ENCODE measurements around the gene SZT2.

SZT2 gene

DNA sequence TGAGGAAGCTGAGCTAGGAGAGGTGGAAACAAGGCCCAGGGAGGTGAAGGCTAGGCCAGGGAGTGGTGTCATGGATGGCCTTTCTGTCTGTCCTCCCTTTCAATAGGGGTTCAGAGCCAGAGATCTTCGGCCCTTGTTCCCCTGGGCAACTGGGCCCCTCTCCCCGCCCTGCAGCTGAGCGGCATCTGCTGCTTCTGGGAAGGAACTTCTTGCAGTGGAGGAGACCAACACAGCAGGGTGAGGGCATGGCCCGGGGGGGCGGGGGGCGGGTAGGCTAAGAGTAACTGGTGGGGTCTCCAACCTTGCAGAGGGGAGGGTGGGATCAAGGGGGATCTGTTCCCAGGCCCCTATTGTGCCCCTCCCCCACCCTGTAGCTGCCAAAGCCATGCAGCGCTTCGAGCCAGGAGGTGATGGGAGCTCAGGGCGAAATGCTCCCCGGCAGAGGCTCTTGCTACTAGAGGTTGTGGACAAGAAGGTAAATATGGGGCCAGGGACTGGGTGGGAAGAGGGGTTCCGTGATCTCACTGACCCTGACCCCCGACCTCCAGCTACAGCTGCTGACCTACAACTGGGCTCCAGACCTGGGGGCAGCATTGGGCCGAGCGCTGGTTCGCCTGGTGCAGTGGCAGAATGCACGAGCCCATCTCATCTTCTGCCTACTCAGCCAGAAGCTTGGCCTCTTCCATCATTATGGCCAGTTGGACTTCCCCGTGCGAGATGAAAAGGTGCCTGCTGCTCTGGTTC is 52.4 kb downstream of the SZT2 start:
- TF ChIP-seq, protein P1, sequence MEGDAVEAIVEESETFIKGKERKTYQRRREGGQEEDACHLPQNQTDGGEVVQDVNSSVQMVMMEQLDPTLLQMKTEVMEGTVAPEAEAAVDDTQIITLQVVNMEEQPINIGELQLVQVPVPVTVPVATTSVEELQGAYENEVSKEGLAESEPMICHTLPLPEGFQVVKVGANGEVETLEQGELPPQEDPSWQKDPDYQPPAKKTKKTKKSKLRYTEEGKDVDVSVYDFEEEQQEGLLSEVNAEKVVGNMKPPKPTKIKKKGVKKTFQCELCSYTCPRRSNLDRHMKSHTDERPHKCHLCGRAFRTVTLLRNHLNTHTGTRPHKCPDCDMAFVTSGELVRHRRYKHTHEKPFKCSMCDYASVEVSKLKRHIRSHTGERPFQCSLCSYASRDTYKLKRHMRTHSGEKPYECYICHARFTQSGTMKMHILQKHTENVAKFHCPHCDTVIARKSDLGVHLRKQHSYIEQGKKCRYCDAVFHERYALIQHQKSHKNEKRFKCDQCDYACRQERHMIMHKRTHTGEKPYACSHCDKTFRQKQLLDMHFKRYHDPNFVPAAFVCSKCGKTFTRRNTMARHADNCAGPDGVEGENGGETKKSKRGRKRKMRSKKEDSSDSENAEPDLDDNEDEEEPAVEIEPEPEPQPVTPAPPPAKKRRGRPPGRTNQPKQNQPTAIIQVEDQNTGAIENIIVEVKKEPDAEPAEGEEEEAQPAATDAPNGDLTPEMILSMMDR (IDR thresholded peaks at IDR 0.05; ENCODE audit: unreplicated experiment in 3 of 3) = no peak
- H3K4me3 Mint-ChIP-seq = no peak overlapping the region
- H3K27ac Mint-ChIP-seq = no peak overlapping the region
- no peaks in the 10 kb centered on the region for H3K9me3 Mint-ChIP-seq
- peaks cover 7% of the 10 kb centered on the region for H3K4me1 Mint-ChIP-seq
- no peaks in the 10 kb centered on the region for H3K27me3 Mint-ChIP-seq (ENCODE audit: low read depth)
- peaks cover 65% of the 10 kb centered on the region for H3K36me3 Mint-ChIP-seq (ENCODE audit: low read depth)

DNA sequence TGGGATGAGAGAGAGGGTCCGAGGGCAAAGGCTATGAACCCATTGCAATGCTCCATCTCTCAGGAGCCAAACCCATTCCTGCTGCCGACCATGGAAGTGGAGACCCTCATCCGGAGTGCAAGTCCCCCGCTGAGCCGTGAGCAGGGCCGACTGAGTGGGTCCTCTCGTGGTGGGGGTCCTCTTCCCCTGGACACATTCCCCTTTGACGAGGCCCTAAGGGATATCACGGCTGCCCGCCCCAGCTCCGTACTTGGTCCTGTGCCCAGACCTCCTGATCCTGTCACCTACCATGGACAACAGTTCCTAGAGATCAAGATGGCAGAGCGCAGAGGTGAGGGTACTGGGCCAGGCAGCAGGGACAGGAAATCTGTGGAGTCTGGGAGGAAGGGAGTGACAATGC is 53.1 kb downstream of the SZT2 start:
- Mint-ChIP-seq H3K27ac (no peak overlapping the region), H3K9me3 (no peaks in the 10 kb centered on the region), H3K36me3 (ENCODE audit: low read depth) (peaks cover 66% of the 10 kb centered on the region), H3K4me1 (peaks cover 7% of the 10 kb centered on the region), H3K27me3 (ENCODE audit: low read depth) (no peaks in the 10 kb centered on the region), H3K4me3 (no peak overlapping the region)
- TF ChIP-seq, protein P1 (IDR thresholded peaks at IDR 0.05; ENCODE audit: unreplicated experiment in 3 of 3) = no peak

DNA sequence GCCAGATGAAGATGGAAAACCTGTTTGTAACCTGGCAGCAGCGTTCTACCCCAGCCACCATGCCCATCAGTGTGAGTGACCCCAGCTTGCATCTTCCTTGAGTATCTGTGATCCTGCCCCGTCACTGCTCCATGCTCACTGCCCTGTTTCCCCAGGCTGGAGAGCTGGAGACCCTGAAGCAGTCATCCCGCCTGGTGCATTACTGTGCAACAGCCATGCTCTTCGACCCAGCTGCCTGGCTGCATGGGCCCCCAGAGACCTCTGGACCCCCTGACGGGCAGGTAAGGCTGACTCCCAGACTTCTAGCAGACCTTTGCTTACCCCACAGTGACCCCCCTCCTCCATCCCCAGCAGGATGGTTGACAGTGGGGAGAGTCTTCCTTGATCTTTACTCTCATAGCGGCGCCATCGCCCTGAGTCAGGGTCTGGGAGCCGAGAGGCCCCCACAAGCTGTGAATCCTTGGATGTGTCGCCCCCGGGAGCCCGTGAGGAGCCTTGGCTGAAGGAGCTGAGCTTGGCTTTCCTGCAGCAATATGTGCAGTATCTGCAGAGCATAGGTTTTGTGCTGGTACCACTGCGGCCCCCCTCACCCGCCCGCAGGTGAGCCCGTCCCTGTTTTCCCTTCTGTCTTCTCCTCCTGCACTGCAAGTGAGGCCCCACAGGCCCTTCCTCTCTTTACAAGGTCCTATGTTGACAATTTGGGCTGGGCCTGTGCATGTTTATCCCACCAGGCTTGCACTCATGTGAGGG is 53.7 kb downstream of the SZT2 start:
- no peak overlapping the region for H3K27ac Mint-ChIP-seq
- H3K27me3 Mint-ChIP-seq (ENCODE audit: low read depth) = no peaks in the 10 kb centered on the region
- TF ChIP-seq, protein P1 (IDR thresholded peaks at IDR 0.05; ENCODE audit: unreplicated experiment in 3 of 3) = no peak
- H3K9me3 Mint-ChIP-seq = no peaks in the 10 kb centered on the region
- peaks cover 68% of the 10 kb centered on the region for H3K36me3 Mint-ChIP-seq (ENCODE audit: low read depth)
- H3K4me1 Mint-ChIP-seq = peaks cover 7% of the 10 kb centered on the region
- no peak overlapping the region for H3K4me3 Mint-ChIP-seq

DNA sequence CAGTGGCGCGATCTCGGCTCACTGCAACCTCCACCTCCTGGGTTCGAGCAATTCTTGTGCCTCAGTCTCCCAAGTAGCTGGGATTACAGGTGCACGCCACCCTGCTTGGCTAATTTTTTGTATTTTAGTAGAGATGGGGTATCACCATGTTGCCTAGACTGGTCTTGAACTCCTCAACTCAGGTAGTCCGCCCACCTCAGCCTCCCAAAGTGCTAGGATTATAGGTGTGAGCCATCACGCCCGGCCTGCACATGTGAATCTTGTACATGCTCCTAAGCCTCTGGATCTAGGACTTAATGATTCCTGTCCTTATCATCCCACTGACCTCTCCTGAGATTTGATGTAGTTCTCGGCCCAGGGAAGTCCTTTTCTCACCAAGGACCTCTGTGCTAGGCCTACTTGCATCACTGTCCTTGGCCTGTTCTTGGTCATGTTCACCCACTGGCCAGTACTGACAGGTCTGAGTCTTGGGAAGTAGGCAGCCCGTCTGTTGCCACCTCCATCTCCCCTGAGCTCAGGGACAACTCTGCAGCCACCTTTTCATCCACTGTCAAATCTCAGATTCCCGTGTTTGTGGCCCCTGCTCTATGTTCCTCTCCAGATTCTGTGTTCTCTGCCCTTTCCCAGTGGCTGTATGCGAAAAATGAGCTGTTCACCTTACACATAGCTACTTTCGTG is 54.6 kb downstream of the SZT2 start:
- no peaks in the 10 kb centered on the region for H3K9me3 Mint-ChIP-seq
- TF ChIP-seq, protein P1 (IDR thresholded peaks at IDR 0.05; ENCODE audit: unreplicated experiment in 3 of 3) = no peak
- H3K27ac Mint-ChIP-seq = peak overlapping the region in 1 of 3 experiments; percentile 16
- H3K4me1 Mint-ChIP-seq = peaks cover 7% of the 10 kb centered on the region
- H3K27me3 Mint-ChIP-seq (ENCODE audit: low read depth) = no peaks in the 10 kb centered on the region
- H3K4me3 Mint-ChIP-seq = no peak overlapping the region
- H3K36me3 Mint-ChIP-seq (ENCODE audit: low read depth) = peaks cover 71% of the 10 kb centered on the region

DNA sequence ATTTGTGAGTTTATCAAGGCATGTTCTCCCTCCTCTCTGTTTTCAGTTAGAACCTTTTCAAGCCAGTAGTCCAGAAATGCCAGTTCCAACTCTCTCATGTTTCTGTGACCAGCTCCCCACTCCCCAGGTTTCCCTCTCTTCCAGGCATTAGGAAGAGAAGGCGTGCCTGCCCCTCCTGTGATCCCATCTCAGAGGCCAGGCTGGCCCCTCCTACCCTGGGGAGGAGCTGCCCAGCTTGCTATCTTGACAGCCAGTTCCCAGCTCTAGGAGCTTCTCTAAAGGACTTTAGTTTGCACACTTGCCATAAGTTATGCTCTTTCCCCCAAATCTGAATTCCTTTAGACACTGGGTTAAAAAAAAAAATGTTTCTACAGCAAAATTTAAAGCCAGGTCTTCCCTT is 55.1 kb downstream of the SZT2 start:
- H3K9me3 Mint-ChIP-seq = no peaks in the 10 kb centered on the region
- no peaks in the 10 kb centered on the region for H3K27me3 Mint-ChIP-seq (ENCODE audit: low read depth)
- TF ChIP-seq, protein P1 (IDR thresholded peaks at IDR 0.05; ENCODE audit: unreplicated experiment in 3 of 3) = no peak
- H3K4me3 Mint-ChIP-seq = no peak overlapping the region
- peak overlapping the region in 2 of 3 experiments; percentile 16 to 21 for H3K27ac Mint-ChIP-seq
- H3K4me1 Mint-ChIP-seq = peaks cover 7% of the 10 kb centered on the region
- H3K36me3 Mint-ChIP-seq (ENCODE audit: low read depth) = peaks cover 75% of the 10 kb centered on the region

All from nephron (organoid).